ENCODE measurements around the gene WDR7.
A peak's percentile ranks its signal among the peaks of the same experiment; 100 is the strongest.

The WDR7 gene

GRCh38 chr18:57077786-57078552 lies 426.8 kb downstream of the WDR7 start:
- Histone ChIP-seq H3K27ac (ENCODE audit: low read depth, low read length) (no peak overlapping the region), H3K36me3 (ENCODE audit: control insufficient read depth in 5 of 5, insufficient read depth in 5 of 5, low read length in 5 of 5) (no peaks in the 10 kb centered on the region), H3K27me3 (ENCODE audit: control insufficient read depth in 5 of 5, insufficient read depth in 4 of 5, low read length in 5 of 5) (peaks cover 6 to 18% (median 11%) of the 10 kb centered on the region in 5 donors), H3K9ac (ENCODE audit: low read length in 5 of 5) (no peak overlapping the region), H3K9me3 (ENCODE audit: control insufficient read depth in 5 of 5, low read length in 5 of 5) (peaks cover 0 to 3% (median 1%) of the 10 kb centered on the region in 5 donors), H3K4me3 (ENCODE audit: low read depth in 1 of 5, low read length in 5 of 5) (no peak overlapping the region), H3K4me1 (ENCODE audit: control insufficient read depth in 5 of 5, insufficient read depth in 5 of 5, low read length in 5 of 5) (no peaks in the 10 kb centered on the region)

DNA sequence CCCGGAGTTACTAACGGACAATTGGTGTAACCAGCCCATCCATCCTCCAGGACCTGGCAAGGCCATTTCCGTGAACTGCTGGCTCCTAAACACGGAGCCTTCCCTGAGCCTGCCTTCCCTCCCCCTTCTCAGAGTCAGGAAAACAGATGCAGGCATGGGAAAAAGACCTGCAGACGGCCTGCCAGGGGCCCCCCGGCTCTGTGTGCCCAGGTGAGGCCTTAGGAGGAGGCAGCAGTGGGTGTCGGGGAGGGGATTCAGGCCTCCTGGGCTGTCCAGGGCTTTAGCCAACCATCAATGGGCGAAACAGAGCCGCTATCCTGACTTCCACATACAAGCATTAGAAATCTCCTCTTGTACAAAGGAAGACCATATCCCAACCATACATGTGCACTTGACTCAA lies 427.5 kb downstream of the WDR7 start:
- Histone ChIP-seq H3K27me3 (ENCODE audit: control insufficient read depth in 5 of 5, insufficient read depth in 4 of 5, low read length in 5 of 5) (peaks cover 10 to 18% (median 13%) of the 10 kb centered on the region in 5 donors), H3K4me3 (ENCODE audit: low read depth in 1 of 5, low read length in 5 of 5) (no peak overlapping the region), H3K36me3 (ENCODE audit: control insufficient read depth in 5 of 5, insufficient read depth in 5 of 5, low read length in 5 of 5) (no peaks in the 10 kb centered on the region), H3K4me1 (ENCODE audit: control insufficient read depth in 5 of 5, insufficient read depth in 5 of 5, low read length in 5 of 5) (no peaks in the 10 kb centered on the region), H3K27ac (ENCODE audit: low read depth, low read length) (no peak overlapping the region), H3K9ac (ENCODE audit: low read length in 5 of 5) (no peak overlapping the region), H3K9me3 (ENCODE audit: control insufficient read depth in 5 of 5, low read length in 5 of 5) (peaks cover 0 to 6% (median 2%) of the 10 kb centered on the region in 5 donors)

DNA sequence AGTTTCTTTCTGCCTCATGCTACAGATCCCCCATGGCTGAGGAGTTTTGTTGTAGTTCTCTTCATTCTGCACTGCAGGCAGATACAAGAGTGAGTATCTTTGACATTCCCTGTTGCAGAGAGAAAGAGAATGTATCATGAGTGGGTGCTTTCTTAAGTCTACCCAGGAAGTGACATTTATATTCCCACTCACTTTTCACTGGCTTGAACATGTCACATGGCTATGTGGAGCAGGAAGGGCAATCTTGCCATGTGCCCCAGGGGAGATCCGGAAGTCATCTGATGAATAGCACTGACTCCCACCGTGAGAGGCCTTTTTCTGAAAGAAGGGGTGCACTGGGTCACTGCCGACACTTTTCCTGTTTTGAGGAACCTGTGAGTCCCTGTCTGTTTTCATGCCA lies 429.3 kb downstream of the WDR7 start:
- Histone ChIP-seq H3K27me3 (ENCODE audit: control insufficient read depth in 5 of 5, insufficient read depth in 4 of 5, low read length in 5 of 5) (peaks cover 5 to 18% (median 7%) of the 10 kb centered on the region in 5 donors), H3K9ac (ENCODE audit: low read length in 5 of 5) (no peak overlapping the region), H3K4me3 (ENCODE audit: low read depth in 1 of 5, low read length in 5 of 5) (no peak overlapping the region), H3K9me3 (ENCODE audit: control insufficient read depth in 5 of 5, low read length in 5 of 5) (peaks cover 0 to 6% (median 2%) of the 10 kb centered on the region in 5 donors), H3K4me1 (ENCODE audit: control insufficient read depth in 5 of 5, insufficient read depth in 5 of 5, low read length in 5 of 5) (peaks cover 0 to 6% (median 0%) of the 10 kb centered on the region in 5 donors), H3K36me3 (ENCODE audit: control insufficient read depth in 5 of 5, insufficient read depth in 5 of 5, low read length in 5 of 5) (no peaks in the 10 kb centered on the region), H3K27ac (ENCODE audit: low read depth, low read length) (no peak overlapping the region)

DNA sequence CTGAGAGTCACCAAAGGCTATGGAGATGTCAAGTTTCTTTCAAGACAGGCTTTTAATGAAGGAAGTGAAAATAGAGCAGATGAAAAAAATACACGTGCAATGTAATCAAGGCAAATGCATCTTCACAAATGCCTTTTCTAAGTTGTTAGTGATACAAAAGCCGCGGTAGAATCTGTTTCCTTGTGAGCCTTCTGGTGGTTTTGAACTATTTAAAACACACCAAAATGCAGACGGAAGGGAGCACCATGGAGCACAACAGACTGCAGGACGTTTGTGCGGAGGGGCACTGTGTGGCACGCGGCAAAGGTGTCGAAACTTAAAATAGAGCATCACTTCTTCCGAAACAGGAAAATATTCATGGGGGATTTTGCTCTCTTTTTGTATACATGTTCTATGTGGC lies 430.7 kb downstream of the WDR7 start:
- Histone ChIP-seq H3K4me3 (ENCODE audit: low read depth in 1 of 5, low read length in 5 of 5) (no peak overlapping the region), H3K9ac (ENCODE audit: low read length in 5 of 5) (no peak overlapping the region), H3K36me3 (ENCODE audit: control insufficient read depth in 5 of 5, insufficient read depth in 5 of 5, low read length in 5 of 5) (no peaks in the 10 kb centered on the region), H3K9me3 (ENCODE audit: control insufficient read depth in 5 of 5, low read length in 5 of 5) (peaks cover 0 to 6% (median 2%) of the 10 kb centered on the region in 5 donors), H3K27ac (ENCODE audit: low read depth, low read length) (no peak overlapping the region), H3K4me1 (ENCODE audit: control insufficient read depth in 5 of 5, insufficient read depth in 5 of 5, low read length in 5 of 5) (peaks cover 0 to 6% (median 0%) of the 10 kb centered on the region in 5 donors), H3K27me3 (ENCODE audit: control insufficient read depth in 5 of 5, insufficient read depth in 4 of 5, low read length in 5 of 5) (peaks cover 2 to 6% (median 4%) of the 10 kb centered on the region in 5 donors)

- H3K27ac ChIP-seq (ENCODE audit: low read depth, low read length) = no peak overlapping the region
- no peak overlapping the region for H3K4me3 ChIP-seq (ENCODE audit: low read depth in 1 of 5, low read length in 5 of 5)
- H3K4me1 ChIP-seq (ENCODE audit: control insufficient read depth in 5 of 5, insufficient read depth in 5 of 5, low read length in 5 of 5) = peaks cover 0 to 6% (median 0%) of the 10 kb centered on the region in 5 donors
- no peak overlapping the region for H3K9ac ChIP-seq (ENCODE audit: low read length in 5 of 5)
- peaks cover 2 to 6% (median 4%) of the 10 kb centered on the region in 5 donors for H3K27me3 ChIP-seq (ENCODE audit: control insufficient read depth in 5 of 5, insufficient read depth in 4 of 5, low read length in 5 of 5)
- no peaks in the 10 kb centered on the region for H3K36me3 ChIP-seq (ENCODE audit: control insufficient read depth in 5 of 5, insufficient read depth in 5 of 5, low read length in 5 of 5)
- peaks cover 0 to 6% (median 2%) of the 10 kb centered on the region in 5 donors for H3K9me3 ChIP-seq (ENCODE audit: control insufficient read depth in 5 of 5, low read length in 5 of 5)
Measured at GRCh38 chr18:57083485-57083884, 432.3 kb downstream of the WDR7 start.

- Histone ChIP-seq H3K9ac (ENCODE audit: low read length in 5 of 5) (no peak overlapping the region), H3K36me3 (ENCODE audit: control insufficient read depth in 5 of 5, insufficient read depth in 5 of 5, low read length in 5 of 5) (no peaks in the 10 kb centered on the region), H3K27ac (ENCODE audit: low read depth, low read length) (no peak overlapping the region), H3K9me3 (ENCODE audit: control insufficient read depth in 5 of 5, low read length in 5 of 5) (peaks cover 0 to 6% (median 2%) of the 10 kb centered on the region in 5 donors), H3K4me1 (ENCODE audit: control insufficient read depth in 5 of 5, insufficient read depth in 5 of 5, low read length in 5 of 5) (peaks cover 0 to 6% (median 0%) of the 10 kb centered on the region in 5 donors), H3K27me3 (ENCODE audit: control insufficient read depth in 5 of 5, insufficient read depth in 4 of 5, low read length in 5 of 5) (peaks cover 0 to 7% (median 5%) of the 10 kb centered on the region in 5 donors), H3K4me3 (ENCODE audit: low read depth in 1 of 5, low read length in 5 of 5) (peak overlapping the region in 2 of 5 donors; percentile 5 to 13)
Measured at GRCh38 chr18:57084331-57085271, 433.4 kb downstream of the WDR7 start.

DNA sequence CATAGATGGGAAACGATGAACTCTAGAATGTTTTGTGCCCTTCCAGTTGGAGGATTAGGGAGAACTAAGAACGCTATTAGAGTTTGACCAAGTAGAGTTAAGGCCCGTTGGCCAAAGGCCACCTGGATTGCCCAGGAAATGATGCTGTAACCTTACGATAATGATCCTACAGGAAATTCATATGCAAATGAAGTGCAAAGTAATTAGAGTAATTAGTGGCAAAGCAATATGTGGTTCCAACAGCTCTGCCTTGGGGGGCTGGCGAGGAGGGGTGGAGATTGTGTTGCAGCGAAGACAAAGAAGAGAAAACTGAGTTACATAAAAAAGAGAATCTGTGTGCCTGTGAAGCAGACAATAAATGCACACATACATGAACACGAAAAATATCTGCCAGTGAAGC lies 434.2 kb downstream of the WDR7 start:
- H3K36me3 ChIP-seq (ENCODE audit: control insufficient read depth in 5 of 5, insufficient read depth in 5 of 5, low read length in 5 of 5) = no peaks in the 10 kb centered on the region
- no peak overlapping the region for H3K9ac ChIP-seq (ENCODE audit: low read length in 5 of 5)
- peaks cover 0 to 6% (median 0%) of the 10 kb centered on the region in 5 donors for H3K4me1 ChIP-seq (ENCODE audit: control insufficient read depth in 5 of 5, insufficient read depth in 5 of 5, low read length in 5 of 5)
- no peak overlapping the region for H3K27ac ChIP-seq (ENCODE audit: low read depth, low read length)
- H3K27me3 ChIP-seq (ENCODE audit: control insufficient read depth in 5 of 5, insufficient read depth in 4 of 5, low read length in 5 of 5) = peaks cover 0 to 7% (median 5%) of the 10 kb centered on the region in 5 donors
- peaks cover 0 to 4% (median 2%) of the 10 kb centered on the region in 5 donors for H3K9me3 ChIP-seq (ENCODE audit: control insufficient read depth in 5 of 5, low read length in 5 of 5)
- no peak overlapping the region for H3K4me3 ChIP-seq (ENCODE audit: low read depth in 1 of 5, low read length in 5 of 5)

DNA sequence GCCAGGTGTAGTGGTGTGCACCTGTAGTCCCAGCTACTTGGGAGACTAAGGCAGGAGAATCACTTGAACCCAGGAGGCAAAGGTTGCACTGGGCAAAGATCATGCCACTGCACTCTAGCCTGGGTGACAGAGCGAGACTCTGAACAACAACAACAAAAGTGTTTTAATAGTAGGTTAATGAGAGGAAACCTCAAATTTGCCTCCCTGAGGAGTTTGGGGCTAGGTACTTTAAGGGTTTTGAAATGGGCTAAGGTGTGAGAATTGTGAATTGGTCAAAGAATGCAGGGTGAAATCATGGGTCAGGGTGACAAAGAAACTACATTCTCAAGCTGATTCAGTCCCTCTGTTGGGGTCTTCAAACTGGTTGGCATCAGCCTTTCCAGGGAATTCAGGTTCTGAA lies 435.0 kb downstream of the WDR7 start:
- Histone ChIP-seq H3K4me3 (ENCODE audit: low read depth in 1 of 5, low read length in 5 of 5) (no peak overlapping the region), H3K4me1 (ENCODE audit: control insufficient read depth in 5 of 5, insufficient read depth in 5 of 5, low read length in 5 of 5) (peaks cover 0 to 6% (median 0%) of the 10 kb centered on the region in 5 donors), H3K9me3 (ENCODE audit: control insufficient read depth in 5 of 5, low read length in 5 of 5) (peaks cover 0 to 4% (median 2%) of the 10 kb centered on the region in 5 donors), H3K27me3 (ENCODE audit: control insufficient read depth in 5 of 5, insufficient read depth in 4 of 5, low read length in 5 of 5) (peaks cover 0 to 10% (median 3%) of the 10 kb centered on the region in 5 donors), H3K36me3 (ENCODE audit: control insufficient read depth in 5 of 5, insufficient read depth in 5 of 5, low read length in 5 of 5) (no peaks in the 10 kb centered on the region), H3K27ac (ENCODE audit: low read depth, low read length) (no peak overlapping the region), H3K9ac (ENCODE audit: low read length in 5 of 5) (no peak overlapping the region)
